ENCODE data around the gene SMIM38.
"Not testable (repeated sequence)": the region's sequence is repeated elsewhere in the genome, so short reads cannot be mapped to it uniquely, and the experiment has no call there.

The SMIM38 gene

DNA sequence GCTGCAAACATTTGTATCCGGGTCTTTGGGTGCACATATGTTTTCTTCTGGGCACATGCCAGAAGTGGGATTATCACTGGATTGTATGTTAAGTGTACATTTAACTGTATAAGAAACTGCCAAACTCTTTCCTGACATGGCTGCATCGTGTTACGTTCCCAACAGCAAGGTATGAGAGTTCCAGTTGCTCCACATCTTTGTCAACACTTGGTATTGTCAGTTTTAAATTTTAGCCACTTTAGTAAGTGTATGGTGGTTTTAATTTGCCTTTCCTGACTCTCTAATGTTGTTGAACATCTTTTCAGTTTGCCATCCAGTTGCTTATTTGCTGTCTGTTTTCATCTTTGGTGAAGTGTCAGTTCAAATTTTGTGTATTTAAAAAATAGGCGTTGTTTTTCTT, 22.5 kb upstream of the SMIM38 start:
- no peaks in the 10 kb centered on the region for H3K4me1 ChIP-seq (ENCODE audit: insufficient read depth, low read length, severe bottlenecking)

DNA sequence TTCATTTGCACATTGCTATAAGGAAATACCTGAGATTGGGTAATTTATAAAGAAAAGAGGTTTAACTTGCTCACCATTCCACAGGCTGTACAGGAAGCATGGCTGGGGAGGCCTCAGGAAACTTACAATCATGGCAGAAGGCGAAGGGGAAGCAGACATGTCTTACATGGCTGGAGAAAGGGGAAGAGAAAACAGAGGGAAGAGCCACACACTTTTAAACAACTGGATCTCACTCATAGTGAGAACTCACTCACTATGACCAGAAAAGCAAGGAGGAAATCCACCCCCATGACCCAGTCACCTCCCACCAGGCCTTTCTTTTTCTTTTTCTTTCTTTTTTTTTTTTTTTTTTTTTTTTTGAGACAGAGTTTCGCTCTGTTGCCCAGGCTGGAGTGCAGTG, 21.6 kb upstream of the SMIM38 start:
- not testable (repeated sequence) for H3K27me3 ChIP-seq (ENCODE audit: insufficient read depth, low read length); H3K9me2 ChIP-seq (ENCODE audit: low read depth, low read length); H3K4me2 ChIP-seq (ENCODE audit: low read length); H3K9ac ChIP-seq (ENCODE audit: low read length); H3K27ac ChIP-seq (ENCODE audit: low read depth, low read length, poor library complexity, severe bottlenecking); H3K4me1 ChIP-seq (ENCODE audit: insufficient read depth, low read length, severe bottlenecking); H3K9me3 ChIP-seq (ENCODE audit: low read length); H4K20me1 ChIP-seq (ENCODE audit: insufficient read depth, low read length); H2AFZ ChIP-seq (ENCODE audit: low read length); H3K4me3 ChIP-seq (ENCODE audit: low read depth, low read length, poor library complexity, severe bottlenecking); H3K36me3 ChIP-seq (ENCODE audit: insufficient read depth, low read length); H3K79me2 ChIP-seq (ENCODE audit: insufficient read depth, low read length); H3F3A ChIP-seq (ENCODE audit: insufficient read depth, low read length)

More for the DNA sequence above, 22.5 kb upstream of the SMIM38 start:
- Histone ChIP-seq H2AFZ (ENCODE audit: low read length) (no peak overlapping the region), H3K79me2 (ENCODE audit: insufficient read depth, low read length) (no peaks in the 10 kb centered on the region), H3F3A (ENCODE audit: insufficient read depth, low read length) (no peaks in the 10 kb centered on the region), H3K27me3 (ENCODE audit: insufficient read depth, low read length) (no peaks in the 10 kb centered on the region; the same call in 1 of the 2 replicates), H4K20me1 (ENCODE audit: insufficient read depth, low read length) (no peaks in the 10 kb centered on the region), H3K9me2 (ENCODE audit: low read depth, low read length) (no peaks in the 10 kb centered on the region), H3K4me2 (ENCODE audit: low read length) (no peak overlapping the region), H3K27ac (ENCODE audit: low read depth, low read length, poor library complexity, severe bottlenecking) (no peak overlapping the region), H3K36me3 (ENCODE audit: insufficient read depth, low read length) (no peaks in the 10 kb centered on the region), H3K4me3 (ENCODE audit: low read depth, low read length, poor library complexity, severe bottlenecking) (no peak overlapping the region), H3K9me3 (ENCODE audit: low read length) (no peaks in the 10 kb centered on the region; the same call in 1 of the 2 replicates), H3K9ac (ENCODE audit: low read length) (no peak overlapping the region)
- TF ChIP-seq, protein P1, sequence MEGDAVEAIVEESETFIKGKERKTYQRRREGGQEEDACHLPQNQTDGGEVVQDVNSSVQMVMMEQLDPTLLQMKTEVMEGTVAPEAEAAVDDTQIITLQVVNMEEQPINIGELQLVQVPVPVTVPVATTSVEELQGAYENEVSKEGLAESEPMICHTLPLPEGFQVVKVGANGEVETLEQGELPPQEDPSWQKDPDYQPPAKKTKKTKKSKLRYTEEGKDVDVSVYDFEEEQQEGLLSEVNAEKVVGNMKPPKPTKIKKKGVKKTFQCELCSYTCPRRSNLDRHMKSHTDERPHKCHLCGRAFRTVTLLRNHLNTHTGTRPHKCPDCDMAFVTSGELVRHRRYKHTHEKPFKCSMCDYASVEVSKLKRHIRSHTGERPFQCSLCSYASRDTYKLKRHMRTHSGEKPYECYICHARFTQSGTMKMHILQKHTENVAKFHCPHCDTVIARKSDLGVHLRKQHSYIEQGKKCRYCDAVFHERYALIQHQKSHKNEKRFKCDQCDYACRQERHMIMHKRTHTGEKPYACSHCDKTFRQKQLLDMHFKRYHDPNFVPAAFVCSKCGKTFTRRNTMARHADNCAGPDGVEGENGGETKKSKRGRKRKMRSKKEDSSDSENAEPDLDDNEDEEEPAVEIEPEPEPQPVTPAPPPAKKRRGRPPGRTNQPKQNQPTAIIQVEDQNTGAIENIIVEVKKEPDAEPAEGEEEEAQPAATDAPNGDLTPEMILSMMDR (IDR thresholded peaks at IDR 0.05; ENCODE audit: low read length): no peak

DNA sequence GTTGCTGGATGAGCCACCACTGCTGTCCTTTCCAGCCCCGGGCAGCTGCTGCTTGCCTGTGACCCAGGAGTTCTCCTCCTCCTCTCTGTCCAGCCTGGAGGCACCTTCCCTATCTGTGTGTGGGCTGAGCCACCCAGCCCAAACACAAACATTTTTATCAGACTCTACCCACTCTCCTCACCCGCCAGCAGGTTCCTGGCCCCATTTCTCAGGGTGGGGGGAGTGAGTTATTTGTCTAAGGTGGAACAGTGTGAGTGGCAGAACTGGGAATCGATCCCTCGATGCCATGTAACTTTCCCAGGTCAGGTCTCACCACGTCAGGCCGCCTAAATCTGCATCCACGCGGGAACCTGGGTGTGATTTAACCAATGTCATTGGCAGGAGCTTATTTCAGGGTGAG, 20.8 kb upstream of the SMIM38 start:
- Histone ChIP-seq H3K27ac (ENCODE audit: low read depth, low read length, poor library complexity, severe bottlenecking) (no peak overlapping the region), H3K4me1 (ENCODE audit: insufficient read depth, low read length, severe bottlenecking) (no peaks in the 10 kb centered on the region), H3K9me3 (ENCODE audit: low read length) (no peaks in the 10 kb centered on the region; the same call in 1 of the 2 replicates), H3K36me3 (ENCODE audit: insufficient read depth, low read length) (no peaks in the 10 kb centered on the region), H3K79me2 (ENCODE audit: insufficient read depth, low read length) (no peaks in the 10 kb centered on the region), H3K9ac (ENCODE audit: low read length) (no peak overlapping the region), H3K4me2 (ENCODE audit: low read length) (no peak overlapping the region), H4K20me1 (ENCODE audit: insufficient read depth, low read length) (no peaks in the 10 kb centered on the region), H3F3A (ENCODE audit: insufficient read depth, low read length) (no peaks in the 10 kb centered on the region), H2AFZ (ENCODE audit: low read length) (no peak overlapping the region), H3K4me3 (ENCODE audit: low read depth, low read length, poor library complexity, severe bottlenecking) (no peak overlapping the region), H3K27me3 (ENCODE audit: insufficient read depth, low read length) (no peaks in the 10 kb centered on the region; the same call in 1 of the 2 replicates), H3K9me2 (ENCODE audit: low read depth, low read length) (no peaks in the 10 kb centered on the region)
- TF ChIP-seq, protein P1 (IDR thresholded peaks at IDR 0.05; ENCODE audit: low read length): no peak
- no peak for TF ChIP-seq EZH2 (IDR thresholded peaks at IDR 0.05; ENCODE audit: borderline replicate concordance, low read length)
